CD8-positive, alpha-beta memory T cell (primary cell): ENCODE results near the gene KIF26A. TPM values are rescaled to one million over a fixed set of nuclear protein-coding genes. Genes with fewer than 3 reads are reported as not detected.

Experiments used
- CTCF ChIA-PET: fragments of 350-600 bp; sonication (Branson Sonifier 250); formaldehyde crosslinking; loops from one replicate; lab custom pipeline; 2021; ENCODE audit warnings: antibody characterized with exemption; lab: Charles Lee
- POLR2A ChIA-PET: fragments of 350-600 bp; sonication (Branson Sonifier 250); formaldehyde crosslinking; loops from one replicate; lab custom pipeline; 2021; ENCODE audit warnings: antibody characterized with exemption; lab: Charles Lee
- DNase-seq, 5 donors: peaks; one replicate each; pipeline versions ENCODE4 v3.0.0 to v3.0.0-alpha.2; 2020 to 2022; ENCODE audit warnings: mixed read lengths in 1 of 5
- H3K27ac ChIP-seq: one replicate; pipeline ENCODE4 v1.7.0; 2013; ENCODE audit warnings: low read depth, mild to moderate bottlenecking, low read length, moderate library complexity
- H3K27me3 ChIP-seq: 2 replicates; pipeline ENCODE4 v1.7.0; 2013; ENCODE audit warnings: low read length, mild to moderate bottlenecking; ENCODE audit not compliant: insufficient read depth, poor library complexity, severe bottlenecking
- H3K36me3 ChIP-seq: 2 replicates; pipeline ENCODE4 v1.7.0; 2013; ENCODE audit warnings: mild to moderate bottlenecking, low read length, moderate library complexity; ENCODE audit not compliant: insufficient read depth
- H3K4me1 ChIP-seq: 2 replicates; pipeline ENCODE4 v1.7.0; 2013; ENCODE audit warnings: mild to moderate bottlenecking, low read length, moderate library complexity; ENCODE audit not compliant: insufficient read depth
- H3K4me3 ChIP-seq: 2 replicates; pipeline ENCODE4 v1.7.0; 2013; ENCODE audit warnings: mild to moderate bottlenecking, low read length
- H3K9me3 ChIP-seq: 2 replicates; pipeline ENCODE4 v1.7.0; 2013; ENCODE audit warnings: mild to moderate bottlenecking, low read length
- H3K27ac Mint-ChIP-seq, 8 donors: one replicate each; pipeline ENCODE4 v1.8.0; 2020 to 2021; ENCODE audit warnings: mixed read lengths in 8 of 8, mild to moderate bottlenecking in 6 of 8, inconsistent platforms in 3 of 8, moderate library complexity in 3 of 8
- H3K27me3 Mint-ChIP-seq, 2 donors: one replicate each; pipeline ENCODE4 v1.8.0; 2020 to 2021; ENCODE audit warnings: mixed read lengths in 2 of 2, mild to moderate bottlenecking in 1 of 2, moderate library complexity in 1 of 2
- H3K36me3 Mint-ChIP-seq, 3 donors: one replicate each; pipeline ENCODE4 v1.8.0; 2020 to 2021; ENCODE audit warnings: mixed read lengths in 3 of 3, inconsistent platforms in 1 of 3, mild to moderate bottlenecking in 1 of 3
- H3K4me1 Mint-ChIP-seq, 3 donors: one replicate each; pipeline ENCODE4 v1.8.0; 2020 to 2021; ENCODE audit warnings: mixed read lengths in 3 of 3, inconsistent platforms in 1 of 3, mild to moderate bottlenecking in 1 of 3
- H3K4me3 Mint-ChIP-seq, 7 donors: one replicate each; pipeline ENCODE4 v1.8.0; 2020 to 2021; ENCODE audit warnings: mixed read lengths in 7 of 7, mild to moderate bottlenecking in 6 of 7, moderate library complexity in 4 of 7, inconsistent platforms in 2 of 7
- H3K9me3 Mint-ChIP-seq, 5 donors: one replicate each; pipeline ENCODE4 v1.8.0; 2020 to 2022; ENCODE audit warnings: mixed read lengths in 5 of 5, mild to moderate bottlenecking in 3 of 5, moderate library complexity in 2 of 5, inconsistent platforms in 1 of 5
- polyA plus RNA-seq: library from polyadenylated mRNA; unstranded; fragments of 300-500 nt; fragmentation: Illumina TruSeq; gene quantifications from one replicate; pipeline ENCODE4 v1.2.3, GENCODE V29; 2021
- total RNA-seq, 2 experiments: library from RNA; stranded (reverse); gene quantifications; one replicate each; pipeline ENCODE4 v1.2.3, GENCODE V29; 2021

The KIF26A gene
- total and polyA plus RNA-seq, 3 experiments from 2014 or later = 0.15 to 0.20 TPM; not detected in 1

DNA sequence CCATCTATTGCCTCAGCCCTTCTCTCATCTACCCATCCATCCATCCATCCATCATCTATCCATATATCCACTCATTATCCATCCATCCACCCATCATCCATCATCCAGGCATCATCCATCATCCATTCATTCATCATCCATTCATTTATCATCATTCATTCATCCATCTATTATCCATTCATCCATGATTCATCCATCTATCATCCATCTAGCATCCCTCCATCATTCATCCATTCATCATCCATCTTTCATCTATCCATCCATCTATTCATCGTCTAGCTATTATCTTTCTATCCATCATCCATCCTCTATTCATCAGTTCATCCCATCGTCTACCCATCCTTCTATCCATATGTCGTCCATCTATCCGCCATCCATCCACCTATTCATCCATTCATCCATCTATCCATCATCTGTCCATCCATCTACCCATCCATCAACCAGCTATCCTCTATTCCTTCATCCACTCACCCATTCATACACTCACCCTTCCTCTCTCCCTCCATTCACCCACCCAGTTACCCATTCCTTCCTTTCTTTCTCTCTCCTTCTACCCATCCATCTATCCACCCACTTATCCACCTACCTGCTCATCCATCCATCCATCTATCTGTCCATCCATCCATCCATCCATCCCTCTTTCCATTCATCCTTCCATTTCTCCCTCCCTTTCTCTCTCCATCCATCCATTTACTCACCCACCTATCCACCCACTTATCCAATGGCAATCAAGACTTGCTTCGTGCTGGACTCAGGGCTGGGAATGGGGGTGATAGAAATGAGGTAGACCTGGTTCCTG is 59.3 kb downstream of the KIF26A start:
- H3K27ac Mint-ChIP-seq = no peak overlapping the region
- H3K27me3 Mint-ChIP-seq = peaks cover 2 to 6% of the 10 kb centered on the region in 2 donors
- H3K9me3 Mint-ChIP-seq = no peaks in the 10 kb centered on the region
- H3K4me1 Mint-ChIP-seq = peaks cover 0 to 4% (median 4%) of the 10 kb centered on the region in 3 donors
- Histone ChIP-seq H3K27me3 (no peaks in the 10 kb centered on the region), H3K9me3 (no peaks in the 10 kb centered on the region), H3K4me1 (no peaks in the 10 kb centered on the region), H3K4me3 (no peak overlapping the region), H3K27ac (no peak overlapping the region), H3K36me3 (no peaks in the 10 kb centered on the region)
- no peak for DNase-seq
- no peak overlapping the region for H3K4me3 Mint-ChIP-seq
- CTCF ChIA-PET = interaction anchor here (0.6 kb wide), 1 partner anchor 955 kb away, joined by 3 read pairs; no protein-coding TSS in a partner anchor
- H3K36me3 Mint-ChIP-seq = no peaks in the 10 kb centered on the region
- POLR2A ChIA-PET = no interaction called here

GRCh38 chr14:104199266-104199895 is 61.0 kb downstream of the KIF26A start:
- Histone ChIP-seq H3K9me3 (no peaks in the 10 kb centered on the region), H3K36me3 (no peaks in the 10 kb centered on the region), H3K27me3 (no peaks in the 10 kb centered on the region), H3K27ac (no peak overlapping the region), H3K4me3 (no peak overlapping the region), H3K4me1 (no peaks in the 10 kb centered on the region)
- ChIA-PET CTCF (no interaction called here), POLR2A (no interaction called here)
- DNase-seq = no peak
- H3K36me3 Mint-ChIP-seq = no peaks in the 10 kb centered on the region
- H3K4me3 Mint-ChIP-seq = no peak overlapping the region
- no peak overlapping the region for H3K27ac Mint-ChIP-seq
- H3K27me3 Mint-ChIP-seq = peaks cover 2 to 4% of the 10 kb centered on the region in 2 donors
- peaks cover 0 to 4% (median 4%) of the 10 kb centered on the region in 3 donors for H3K4me1 Mint-ChIP-seq
- H3K9me3 Mint-ChIP-seq = no peaks in the 10 kb centered on the region

DNA sequence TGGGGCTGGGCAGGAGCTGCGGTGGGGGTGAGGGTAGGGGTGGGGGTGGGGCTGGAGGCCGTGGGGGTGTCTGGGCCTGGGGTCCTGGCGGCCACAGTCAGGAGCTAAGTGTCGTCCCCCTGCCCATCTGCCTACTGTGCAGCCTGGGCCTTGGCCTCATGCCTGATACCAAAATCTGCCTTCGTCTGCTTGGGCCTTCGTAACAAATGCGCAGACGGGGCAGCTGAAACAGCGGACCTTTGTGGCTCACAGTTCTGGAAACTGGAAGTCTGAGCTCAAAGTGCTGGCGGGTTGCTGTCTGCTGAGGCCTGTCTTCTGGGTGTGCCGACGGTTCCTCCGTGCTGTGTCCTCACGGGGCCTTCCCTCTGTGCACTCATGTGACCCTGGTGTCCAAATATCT is 61.7 kb downstream of the KIF26A start:
- ChIA-PET POLR2A (no interaction called here), CTCF (no interaction called here)
- no peak for DNase-seq
- H3K4me1 Mint-ChIP-seq = peaks cover 0 to 4% (median 3%) of the 10 kb centered on the region in 3 donors
- no peaks in the 10 kb centered on the region for H3K4me1 ChIP-seq
- H3K36me3 ChIP-seq = no peaks in the 10 kb centered on the region
- H3K27ac Mint-ChIP-seq = no peak overlapping the region
- H3K9me3 Mint-ChIP-seq = no peaks in the 10 kb centered on the region
- H3K36me3 Mint-ChIP-seq = no peaks in the 10 kb centered on the region
- no peak overlapping the region for H3K27ac ChIP-seq
- H3K4me3 ChIP-seq = no peak overlapping the region
- no peak overlapping the region for H3K4me3 Mint-ChIP-seq
- no peaks in the 10 kb centered on the region for H3K9me3 ChIP-seq
- H3K27me3 ChIP-seq = no peaks in the 10 kb centered on the region
- H3K27me3 Mint-ChIP-seq = no peaks in the 10 kb centered on the region

- peaks cover 0 to 4% (median 3%) of the 10 kb centered on the region in 3 donors for H3K4me1 Mint-ChIP-seq
- no peak overlapping the region for H3K27ac Mint-ChIP-seq
- no peaks in the 10 kb centered on the region for H3K9me3 Mint-ChIP-seq
- no peaks in the 10 kb centered on the region for H3K9me3 ChIP-seq
- no peak overlapping the region for H3K27ac ChIP-seq
- no peak overlapping the region for H3K4me3 Mint-ChIP-seq
- H3K27me3 Mint-ChIP-seq = no peaks in the 10 kb centered on the region
- H3K4me1 ChIP-seq = no peaks in the 10 kb centered on the region
- DNase-seq = no peak
- ChIA-PET POLR2A (no interaction called here), CTCF (no interaction called here)
- H3K36me3 ChIP-seq = no peaks in the 10 kb centered on the region
- no peaks in the 10 kb centered on the region for H3K27me3 ChIP-seq
- no peak overlapping the region for H3K4me3 ChIP-seq
- no peaks in the 10 kb centered on the region for H3K36me3 Mint-ChIP-seq
Observed at GRCh38 chr14:104200591-104200990, 62.2 kb downstream of the KIF26A start.

- H3K4me1 Mint-ChIP-seq = peaks cover 0 to 2% (median under 1%) of the 10 kb centered on the region in 3 donors
- H3K27me3 Mint-ChIP-seq = no peaks in the 10 kb centered on the region
- H3K27ac Mint-ChIP-seq = no peak overlapping the region
- no peak for DNase-seq
- H3K36me3 Mint-ChIP-seq = no peaks in the 10 kb centered on the region
- H3K9me3 ChIP-seq = no peaks in the 10 kb centered on the region
- H3K36me3 ChIP-seq = no peaks in the 10 kb centered on the region
- no peak overlapping the region for H3K4me3 ChIP-seq
- H3K27ac ChIP-seq = no peak overlapping the region
- H3K9me3 Mint-ChIP-seq = no peaks in the 10 kb centered on the region
- POLR2A ChIA-PET = no interaction called here
- no peak overlapping the region for H3K4me3 Mint-ChIP-seq
- no peaks in the 10 kb centered on the region for H3K4me1 ChIP-seq
- no peaks in the 10 kb centered on the region for H3K27me3 ChIP-seq
- CTCF ChIA-PET = no interaction called here
Observed at GRCh38 chr14:104201063-104201462, 62.7 kb downstream of the KIF26A start.

DNA sequence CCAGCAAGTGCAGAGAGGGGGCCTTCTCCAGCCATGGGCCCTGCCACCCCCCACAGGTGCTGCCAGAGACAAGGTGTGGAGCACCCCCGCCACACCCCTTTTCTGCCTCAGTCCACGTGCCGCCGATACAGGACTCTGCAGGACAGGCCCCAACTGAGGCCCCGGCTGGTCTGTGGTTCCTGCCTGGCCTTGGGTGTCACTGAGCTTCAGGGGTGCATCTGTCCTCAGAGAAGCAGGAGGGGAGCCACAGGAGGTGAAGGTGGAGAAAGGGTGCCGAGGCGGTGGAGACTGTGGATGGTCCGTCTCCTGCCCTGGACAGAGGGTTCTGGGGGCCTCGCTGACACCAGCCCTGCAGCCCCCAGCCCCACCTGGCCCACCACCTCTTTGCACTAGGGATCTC is 63.1 kb downstream of the KIF26A start:
- no peaks in the 10 kb centered on the region for H3K27me3 Mint-ChIP-seq
- no peak overlapping the region for H3K27ac ChIP-seq
- no peak for DNase-seq
- H3K4me1 ChIP-seq = no peaks in the 10 kb centered on the region
- H3K27ac Mint-ChIP-seq = no peak overlapping the region
- H3K36me3 ChIP-seq = no peaks in the 10 kb centered on the region
- ChIA-PET POLR2A (no interaction called here), CTCF (no interaction called here)
- H3K36me3 Mint-ChIP-seq = no peaks in the 10 kb centered on the region
- no peaks in the 10 kb centered on the region for H3K27me3 ChIP-seq
- H3K4me1 Mint-ChIP-seq = no peaks in the 10 kb centered on the region
- H3K9me3 Mint-ChIP-seq = no peaks in the 10 kb centered on the region
- no peak overlapping the region for H3K4me3 ChIP-seq
- no peaks in the 10 kb centered on the region for H3K9me3 ChIP-seq
- no peak overlapping the region for H3K4me3 Mint-ChIP-seq

DNA sequence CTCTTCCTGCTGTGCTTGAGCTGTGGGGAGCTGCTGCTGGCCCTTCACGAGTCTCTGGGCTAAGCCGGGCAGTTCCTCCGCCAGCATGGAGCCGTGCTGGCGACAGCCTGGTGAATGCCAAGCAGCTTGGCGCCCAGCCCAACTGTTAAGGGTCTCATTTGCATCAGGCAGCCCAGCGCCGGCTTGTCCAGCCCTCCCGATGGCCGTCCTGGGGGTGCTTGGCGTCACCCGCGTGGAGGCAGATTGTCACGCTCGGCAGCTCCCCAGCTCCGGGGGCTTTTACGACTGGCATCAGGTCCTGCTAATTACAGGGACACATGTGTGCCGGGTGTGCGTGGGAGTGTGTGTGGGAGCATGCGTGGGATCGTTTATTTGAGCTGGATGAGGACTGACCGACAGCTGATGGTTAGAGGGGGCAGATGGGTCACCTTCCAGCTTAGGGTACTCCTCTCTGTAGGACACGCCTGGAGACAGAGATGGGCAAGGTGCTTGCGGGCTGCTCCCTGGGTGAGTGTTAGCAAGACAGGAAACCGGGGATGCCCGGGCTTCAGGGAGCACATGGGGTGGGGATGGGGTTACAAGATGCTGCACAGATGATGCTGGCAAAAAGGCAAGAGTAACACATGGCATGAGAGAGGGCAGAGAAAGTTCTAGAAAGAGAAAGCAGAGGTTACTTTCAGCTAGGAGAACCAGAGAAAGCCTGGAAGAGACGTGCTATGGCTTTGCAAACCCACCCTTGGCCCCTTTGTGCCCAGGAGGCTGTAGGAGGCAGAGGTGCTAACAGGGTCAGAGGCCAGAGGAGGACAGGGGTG is 64.1 kb downstream of the KIF26A start:
- Mint-ChIP-seq H3K27me3 (no peaks in the 10 kb centered on the region), H3K36me3 (no peaks in the 10 kb centered on the region), H3K9me3 (no peaks in the 10 kb centered on the region), H3K4me1 (no peaks in the 10 kb centered on the region), H3K27ac (no peak overlapping the region), H3K4me3 (no peak overlapping the region)
- Histone ChIP-seq H3K4me3 (no peak overlapping the region), H3K27me3 (no peaks in the 10 kb centered on the region), H3K27ac (no peak overlapping the region), H3K36me3 (no peaks in the 10 kb centered on the region), H3K4me1 (no peaks in the 10 kb centered on the region), H3K9me3 (no peaks in the 10 kb centered on the region)
- DNase-seq = no peak
- ChIA-PET CTCF (no interaction called here), POLR2A (no interaction called here)

DNA sequence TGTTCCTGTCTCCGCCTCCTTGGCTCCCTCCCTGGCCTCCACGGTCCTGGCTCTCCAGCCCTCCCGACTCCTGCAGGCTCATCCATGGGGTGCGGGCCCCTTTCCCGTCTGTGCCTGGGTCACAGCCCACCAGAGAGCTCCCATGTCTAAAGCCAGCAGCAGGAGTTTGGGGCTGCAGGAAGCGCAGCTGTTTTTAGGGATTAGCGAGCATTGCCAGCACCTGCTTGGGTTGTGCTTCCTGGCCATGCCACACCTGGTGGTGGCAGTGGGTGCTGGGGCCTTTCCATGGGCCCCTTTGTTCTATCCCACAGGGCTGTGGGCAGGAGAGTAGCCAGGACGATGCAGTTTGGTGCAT is 64.7 kb downstream of the KIF26A start:
- Mint-ChIP-seq H3K36me3 (no peaks in the 10 kb centered on the region), H3K27me3 (peaks cover 0 to 1% of the 10 kb centered on the region in 2 donors), H3K4me1 (no peaks in the 10 kb centered on the region), H3K27ac (no peak overlapping the region), H3K4me3 (no peak overlapping the region), H3K9me3 (no peaks in the 10 kb centered on the region)
- Histone ChIP-seq H3K9me3 (no peaks in the 10 kb centered on the region), H3K36me3 (no peaks in the 10 kb centered on the region), H3K27me3 (no peaks in the 10 kb centered on the region), H3K4me3 (no peak overlapping the region), H3K4me1 (no peaks in the 10 kb centered on the region), H3K27ac (no peak overlapping the region)
- CTCF ChIA-PET = no interaction called here
- DNase-seq = no peak
- POLR2A ChIA-PET = no interaction called here
